ENCODE data around the gene ATP11C.
"Not testable (repeated sequence)": the region's sequence is repeated elsewhere in the genome, so short reads cannot be mapped to it uniquely, and the experiment has no call there.

The ATP11C gene

GRCh38 chrX:139924069-139924695 lies 8.7 kb downstream of the ATP11C start:
- DNase-seq (ENCODE audit: low read depth in 2 of 2) = no peak

DNA sequence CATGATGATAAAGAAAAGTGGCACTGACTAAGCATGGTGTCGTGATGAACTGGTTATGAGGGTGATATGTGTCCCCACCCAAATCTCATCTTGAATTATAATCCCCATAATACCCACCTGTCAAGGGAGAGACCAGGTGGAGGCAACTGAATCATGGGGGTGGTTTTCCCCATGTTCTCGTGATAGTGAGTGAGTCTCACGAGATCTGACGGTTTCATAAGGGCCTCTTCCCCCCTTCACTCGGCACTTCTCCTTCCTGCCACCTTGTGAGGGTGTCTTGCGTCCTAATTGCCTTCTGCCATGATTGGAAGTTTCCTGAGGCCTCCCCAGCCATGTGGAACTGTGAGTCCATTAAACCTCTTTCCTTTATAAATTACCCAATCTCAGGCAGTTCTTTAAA lies 11.7 kb downstream of the ATP11C start:
- DNase-seq (ENCODE audit: low read depth in 2 of 2) = not testable (repeated sequence)

GRCh38 chrX:139920316-139920715 lies 12.5 kb downstream of the ATP11C start:
- no peak for DNase-seq (ENCODE audit: low read depth in 2 of 2)

GRCh38 chrX:139914421-139914820 lies 18.4 kb downstream of the ATP11C start:
- no peak for DNase-seq (ENCODE audit: low read depth in 2 of 2)

- no peak for DNase-seq (ENCODE audit: low read depth in 2 of 2)
Observed at GRCh38 chrX:139909712-139910111, 23.1 kb downstream of the ATP11C start.

- no peak for DNase-seq (ENCODE audit: low read depth in 2 of 2)
Observed at GRCh38 chrX:139907078-139907477, 25.8 kb downstream of the ATP11C start.

- no peak for DNase-seq (ENCODE audit: low read depth in 2 of 2)
Observed at GRCh38 chrX:139905743-139906142, 27.1 kb downstream of the ATP11C start.

GRCh38 chrX:139905051-139905450 lies 27.8 kb downstream of the ATP11C start:
- no peak for DNase-seq (ENCODE audit: low read depth in 2 of 2)

GRCh38 chrX:139903210-139903609 lies 29.6 kb downstream of the ATP11C start:
- no peak for DNase-seq (ENCODE audit: low read depth in 2 of 2)

GRCh38 chrX:139902559-139902958 lies 30.3 kb downstream of the ATP11C start:
- no peak for DNase-seq (ENCODE audit: low read depth in 2 of 2)

DNA sequence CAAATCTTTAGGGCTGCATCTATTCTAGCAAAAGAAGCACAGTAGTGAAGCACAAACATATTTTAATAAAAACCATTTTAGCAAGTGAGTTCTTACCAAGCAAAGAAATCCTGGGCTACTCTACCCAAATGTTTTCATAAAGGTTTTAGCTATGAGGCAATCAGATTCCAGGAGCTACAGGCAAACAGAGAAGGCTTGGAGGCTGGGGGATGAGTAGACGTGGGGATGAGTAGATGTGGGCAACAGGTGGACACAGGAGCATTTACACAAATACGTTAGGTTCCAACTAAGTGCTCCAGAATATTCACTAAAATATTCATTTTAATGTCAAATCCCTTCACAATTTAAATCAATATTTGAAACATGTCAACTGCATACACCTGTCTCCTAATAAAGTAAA lies 34.5 kb downstream of the ATP11C start:
- no peak for DNase-seq (ENCODE audit: low read depth in 2 of 2)

DNA sequence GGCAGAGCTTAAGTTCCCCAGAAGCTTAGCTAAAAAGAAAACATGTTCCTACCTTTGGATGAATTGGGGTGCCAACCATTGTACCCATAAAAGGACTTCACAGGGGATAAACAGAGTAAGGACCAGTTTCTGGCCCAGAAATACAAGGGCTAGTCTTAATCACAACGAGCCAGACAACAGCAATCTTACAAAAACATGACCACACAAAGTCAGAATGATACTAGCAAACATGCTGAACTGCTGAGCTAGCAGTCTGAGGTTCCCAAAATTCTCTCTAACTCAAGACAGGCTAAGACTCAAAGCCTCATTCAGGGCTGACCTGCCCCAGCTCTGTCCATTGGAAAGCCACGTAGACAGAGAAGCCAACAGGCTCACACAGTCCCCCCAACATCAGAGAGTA lies 40.3 kb downstream of the ATP11C start:
- no peak for DNase-seq (ENCODE audit: low read depth in 2 of 2)

DNA sequence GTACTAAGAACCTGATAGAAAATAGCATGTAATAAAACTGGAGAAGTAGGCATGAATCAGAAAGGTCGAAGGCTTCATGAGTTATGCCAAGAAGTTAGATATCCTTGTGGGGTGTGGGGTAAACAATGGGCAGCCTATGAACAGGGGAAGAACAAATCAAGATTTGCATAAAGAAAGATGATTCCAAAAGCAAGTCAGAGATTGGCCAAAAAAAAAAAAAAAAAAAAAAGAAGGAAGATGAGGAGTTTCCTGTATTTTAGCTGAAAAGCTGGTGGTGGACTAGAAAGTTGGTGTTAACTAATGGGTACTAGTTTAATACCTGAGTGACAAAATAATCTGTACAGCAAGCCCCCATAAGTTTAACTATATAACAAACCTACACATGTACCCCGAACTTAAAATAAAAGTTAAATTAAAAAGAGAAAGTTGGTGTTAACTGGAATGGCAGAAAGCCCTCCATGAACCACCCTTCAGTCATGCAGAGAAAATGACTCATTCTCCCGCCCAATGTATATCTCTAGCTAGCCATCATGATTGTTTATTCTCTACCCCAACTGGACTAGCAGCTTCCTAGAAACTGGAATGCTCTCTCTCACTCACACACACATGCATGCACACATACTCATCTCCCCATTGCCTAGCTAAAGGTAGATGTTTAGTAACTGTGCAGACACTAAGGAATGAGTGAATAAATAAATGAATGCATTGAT lies 41.7 kb downstream of the ATP11C start:
- DNase-seq (ENCODE audit: low read depth in 2 of 2) = no peak

DNA sequence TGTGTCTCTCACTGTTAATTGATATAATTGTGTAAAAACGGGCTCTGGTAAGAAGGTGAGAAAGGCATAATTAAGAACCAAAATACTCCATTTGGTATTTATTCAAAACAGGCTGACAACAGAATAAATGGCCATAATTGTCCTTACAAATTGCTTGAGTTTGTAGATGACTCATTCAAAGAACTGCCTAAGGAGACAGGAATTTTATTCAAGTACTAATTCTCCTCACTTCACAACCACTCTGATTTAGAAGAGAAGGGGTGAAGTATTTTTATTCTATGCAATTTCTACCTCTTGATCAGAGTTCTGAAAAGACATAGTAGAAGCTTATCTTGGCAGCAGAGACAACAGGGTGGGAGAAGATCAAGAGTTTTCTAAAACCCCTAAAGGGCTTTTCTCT lies 43.1 kb downstream of the ATP11C start:
- DNase-seq (ENCODE audit: low read depth in 2 of 2) = no peak

GRCh38 chrX:139883984-139884383 lies 48.9 kb downstream of the ATP11C start:
- DNase-seq (ENCODE audit: low read depth in 2 of 2) = no peak

DNA sequence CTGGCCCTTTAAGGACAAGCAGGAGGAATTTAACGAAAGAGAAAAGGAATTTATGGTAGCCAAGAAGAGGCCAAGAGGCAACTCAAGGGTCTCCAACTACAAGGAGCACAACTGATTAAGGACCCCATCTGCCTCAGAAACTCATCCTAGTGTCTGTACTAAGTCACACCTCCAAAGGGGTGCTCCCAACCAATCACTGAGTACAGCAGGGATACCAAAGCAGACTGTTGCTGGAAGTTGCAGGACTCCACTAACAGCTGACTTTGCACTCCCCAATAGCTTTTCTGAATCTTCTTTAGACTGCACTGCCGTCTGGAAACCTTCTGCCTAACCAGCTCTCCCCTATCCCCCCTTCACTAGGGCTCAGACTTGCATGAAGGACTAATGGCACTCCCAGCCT lies 50.6 kb downstream of the ATP11C start:
- DNase-seq (ENCODE audit: low read depth in 2 of 2) = no peak

DNA sequence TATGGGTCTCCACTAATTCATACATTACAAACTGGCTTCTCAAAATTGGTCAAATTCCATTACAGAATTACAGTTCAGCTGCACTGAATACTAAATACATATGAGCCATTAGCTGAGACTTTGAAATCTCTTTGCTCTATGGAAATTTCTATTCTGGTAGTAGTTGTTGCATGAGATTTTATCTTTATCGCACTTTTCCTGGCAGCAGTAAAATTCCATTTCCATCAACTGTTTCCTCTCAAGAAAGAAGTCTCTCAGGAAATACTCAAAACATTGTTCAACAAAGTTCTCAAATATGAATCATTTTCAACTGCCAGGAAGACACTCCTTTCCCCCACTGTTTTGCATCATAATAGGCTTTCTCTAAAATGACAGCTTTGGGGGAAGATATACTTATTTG lies 51.3 kb downstream of the ATP11C start:
- no peak for DNase-seq (ENCODE audit: low read depth in 2 of 2)

DNA sequence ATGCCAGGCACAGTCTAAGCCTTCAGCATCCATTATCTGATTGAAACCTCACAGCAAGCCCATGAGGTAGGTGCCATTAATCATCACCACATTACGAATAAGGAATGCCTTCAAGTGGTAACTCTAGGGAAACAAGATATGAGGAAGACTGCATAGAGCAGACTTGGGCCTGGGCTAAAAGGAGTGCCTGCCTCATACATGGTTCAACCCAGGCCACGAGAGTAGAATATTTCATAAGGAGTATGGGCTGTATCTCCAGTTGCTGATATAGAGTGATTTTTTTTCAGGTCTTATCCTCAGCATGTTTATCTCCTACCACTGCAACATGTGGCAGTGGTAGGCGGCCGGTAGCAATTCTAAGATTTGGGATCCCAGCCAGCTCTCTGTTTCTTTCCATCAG lies 51.7 kb downstream of the ATP11C start:
- DNase-seq (ENCODE audit: low read depth in 2 of 2) = no peak

DNA sequence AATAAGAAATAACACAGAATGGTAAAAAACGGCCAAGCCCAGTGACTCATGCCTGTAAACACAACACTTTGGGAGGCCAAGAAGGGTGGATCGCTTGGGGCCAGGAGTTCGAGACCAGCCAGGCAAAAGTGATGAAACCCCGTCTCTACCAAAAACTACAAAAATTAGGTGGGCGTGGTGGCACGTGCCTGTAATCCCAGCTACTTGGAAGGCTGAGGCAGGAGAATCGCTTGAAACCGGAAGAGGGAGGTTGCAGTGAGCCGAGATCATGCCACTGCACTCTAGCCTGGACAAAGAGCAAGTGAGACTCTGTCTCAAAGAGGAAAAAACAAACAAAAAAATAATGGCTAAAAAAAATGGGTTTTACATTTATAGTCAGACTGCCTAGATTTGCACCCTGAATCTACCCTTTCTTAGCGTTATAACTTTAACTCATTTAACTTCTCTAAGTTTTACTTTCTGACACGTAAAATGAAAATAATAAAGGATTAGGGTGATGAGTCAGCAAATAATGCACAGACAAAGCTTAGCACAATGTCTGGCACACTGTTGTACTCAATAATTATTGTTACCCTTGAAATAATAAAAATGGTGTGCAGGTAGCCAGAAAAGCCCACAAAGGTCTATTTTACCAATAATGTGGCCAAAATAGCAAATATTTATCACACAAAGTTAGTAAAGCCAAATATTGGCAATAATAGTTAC lies 55.0 kb downstream of the ATP11C start:
- DNase-seq (ENCODE audit: low read depth in 2 of 2) = no peak

GRCh38 chrX:139875841-139876240 lies 57.0 kb downstream of the ATP11C start:
- DNase-seq (ENCODE audit: low read depth in 2 of 2) = no peak

GRCh38 chrX:139869796-139870195 lies 63.1 kb downstream of the ATP11C start:
- DNase-seq (ENCODE audit: low read depth in 2 of 2) = no peak

- no peak for DNase-seq (ENCODE audit: low read depth in 2 of 2)
Observed at GRCh38 chrX:139864640-139865039, 68.2 kb downstream of the ATP11C start.

- no peak for DNase-seq (ENCODE audit: low read depth in 2 of 2)
Observed at GRCh38 chrX:139862208-139862607, 70.6 kb downstream of the ATP11C start.
